Endometrial microvascular endothelial cells (primary cell): ENCODE measurements around the gene SNX12. TPM values are rescaled to one million over a fixed set of nuclear protein-coding genes. Genes with fewer than 3 reads are reported as not detected.
"Not testable (repeated sequence)": the region's sequence is repeated elsewhere in the genome, so short reads cannot be mapped to it uniquely, and the experiment has no call there.

Experiments
- in situ Hi-C: cut with HindIII; loops from 2 replicates; pipeline ENCODE4 v1.10.0; 2017; ENCODE audit warnings: low sequenced_read_pairs, low pct_unique_long_range_greater_than_20kb; ENCODE audit errors: inconsistent ontology term
- total RNA-seq: library from RNA; depleted of rRNA; stranded (reverse); fragments of >200 nt; gene quantifications from one replicate; pipeline ENCODE4 v1.2.3, GENCODE V29; 2015; ENCODE audit errors: inconsistent ontology term

The SNX12 gene
- total RNA-seq, 1 donor from 2014 or later, result 79.9 TPM

- in situ Hi-C loops, result no loop called here
Observed at GRCh38 chrX:71095555-71095980, 27.4 kb upstream of the SNX12 start, which contains the start of gene FOXO4. FOXO4 (plus strand) TSS chrX:71095851; CDS start chrX:71096529, 678 bp downstream.

DNA sequence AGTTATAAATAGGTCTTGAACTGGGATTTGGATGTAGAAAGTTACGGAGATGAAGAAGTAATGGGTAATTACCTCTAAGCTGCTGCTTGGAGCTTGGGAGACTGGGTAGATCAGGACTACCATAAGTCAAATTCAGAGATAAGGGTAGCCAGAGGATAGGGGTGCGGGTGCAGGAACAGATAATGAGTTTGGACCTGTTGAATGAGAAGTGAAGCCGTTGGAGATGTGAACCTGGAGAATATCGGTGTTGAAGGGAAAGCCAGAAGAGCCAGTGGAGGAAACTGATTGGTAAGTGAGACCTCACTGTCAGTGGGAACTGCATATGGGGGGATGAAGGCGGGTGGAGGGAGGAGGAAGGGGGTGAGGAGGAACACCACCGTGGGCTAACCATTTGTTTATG is 26.9 kb upstream of the SNX12 start:
- in situ Hi-C loops, result no loop called here

DNA sequence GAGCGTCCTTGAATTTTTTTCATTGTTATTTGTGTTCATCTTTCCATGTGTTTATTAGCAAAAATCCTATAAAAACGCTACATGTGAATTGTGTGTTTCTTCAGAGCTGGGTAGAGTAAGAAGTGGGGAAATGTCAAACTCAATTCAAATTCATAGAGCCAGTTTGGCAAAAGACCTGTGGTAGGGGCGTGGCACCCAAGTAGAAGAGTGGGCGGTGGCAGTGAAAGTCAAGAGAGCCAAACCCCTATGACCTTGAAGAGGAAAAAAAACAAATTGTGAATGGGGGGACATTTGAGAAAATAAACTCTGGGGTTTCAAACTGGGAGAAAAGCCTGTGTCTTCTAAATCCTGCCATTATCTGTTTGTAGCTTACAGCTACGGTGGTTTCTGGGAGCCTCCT is 23.1 kb upstream of the SNX12 start:
- in situ Hi-C loops, result no loop called here

GRCh38 chrX:71085900-71086299 is 17.8 kb upstream of the SNX12 start:
- in situ Hi-C loops, result no loop called here

GRCh38 chrX:71082822-71083221 is 14.7 kb upstream of the SNX12 start:
- in situ Hi-C loops, result no loop called here

DNA sequence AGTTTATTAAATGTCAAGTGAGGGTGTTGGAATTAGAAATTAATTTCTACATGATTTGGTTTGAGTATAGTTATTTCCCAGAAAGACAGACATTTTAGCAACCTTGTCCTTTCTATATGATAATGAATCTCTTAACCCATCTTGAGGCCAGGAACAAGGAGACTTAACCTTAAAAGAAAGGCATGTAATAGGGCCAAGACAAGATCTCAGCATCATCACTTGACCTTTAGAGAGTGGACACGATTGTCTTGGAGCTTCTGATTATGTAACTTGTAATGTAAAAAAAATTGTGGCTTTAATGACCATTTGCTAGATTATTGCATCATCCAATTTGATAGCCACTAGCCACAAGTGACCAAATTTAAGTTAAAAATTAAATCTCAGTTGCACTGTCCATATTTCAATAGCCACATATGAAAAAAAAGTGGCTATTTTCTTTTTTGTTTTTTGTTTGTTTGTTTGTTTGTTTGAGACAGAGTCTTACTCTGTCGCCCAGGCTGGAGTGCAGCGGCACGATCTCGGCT is 14.1 kb upstream of the SNX12 start:
- in situ Hi-C loops, result no loop called here

GRCh38 chrX:71081330-71082123 is 13.4 kb upstream of the SNX12 start:
- in situ Hi-C loops, result no loop called here

DNA sequence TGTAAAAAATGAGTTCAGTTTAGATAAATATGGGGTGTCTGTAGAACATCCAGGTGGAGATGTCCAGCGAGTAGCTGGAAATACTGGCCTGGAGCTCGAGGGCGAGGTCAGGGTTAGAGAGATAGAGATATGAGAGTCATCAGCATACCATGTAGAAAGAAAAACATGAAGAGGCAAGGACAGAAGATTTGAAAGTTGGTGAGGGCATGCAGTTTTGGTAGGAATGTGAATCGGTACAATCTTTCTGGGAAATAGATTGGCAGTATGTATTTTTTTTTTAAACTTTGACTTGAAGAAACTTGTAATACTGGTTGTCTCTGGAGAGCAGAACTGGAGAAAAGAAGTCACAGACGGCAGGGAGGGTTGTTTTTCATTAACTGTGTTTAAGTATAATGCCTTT is 2.4 kb upstream of the SNX12 start:
- in situ Hi-C loops, result no loop called here

GRCh38 chrX:71067712-71068043 is 456 bp downstream of the SNX12 start:
- in situ Hi-C loops, result no loop called here

DNA sequence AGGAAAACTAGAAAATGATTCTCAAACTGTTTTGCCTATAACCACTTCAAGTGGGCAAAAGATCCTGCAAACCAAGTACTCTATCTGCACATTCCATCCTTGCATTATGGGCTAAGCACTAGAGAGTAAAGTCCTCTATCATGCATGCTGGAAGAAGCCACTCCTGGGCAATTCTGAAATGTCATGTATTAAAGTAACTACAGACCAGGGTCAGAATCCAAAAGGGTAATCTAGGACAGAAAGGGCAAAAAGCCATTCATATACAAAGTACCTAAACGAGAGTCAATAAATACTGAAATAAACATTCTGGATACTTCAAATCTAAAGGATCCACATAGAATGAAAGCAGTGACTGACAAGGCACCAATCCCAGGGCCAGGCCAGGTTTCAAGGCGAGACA is 1.0 kb downstream of the SNX12 start:
- in situ Hi-C loops, result no loop called here

DNA sequence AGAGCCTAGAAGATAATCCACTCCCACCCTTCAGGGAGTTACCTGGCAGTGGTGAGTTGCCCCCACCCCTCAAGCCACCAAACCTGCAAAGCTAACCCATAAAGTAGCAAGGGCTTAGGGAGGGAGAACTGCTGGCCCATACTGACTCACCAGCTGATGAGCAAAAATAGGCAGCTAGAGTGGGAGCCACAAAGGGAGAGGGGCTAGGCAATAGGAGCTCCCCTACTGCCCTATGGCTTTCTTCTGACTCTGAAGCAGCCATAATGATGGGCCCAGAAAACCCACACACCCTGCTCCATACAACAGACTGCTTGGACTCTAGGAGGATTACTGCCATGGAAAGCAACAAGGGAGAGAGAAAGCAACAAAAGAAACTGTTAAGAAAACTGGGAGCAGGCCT is 8.0 kb downstream of the SNX12 start:
- in situ Hi-C loops, result no loop called here

GRCh38 chrX:71057848-71058530 is 10.1 kb downstream of the SNX12 start:
- in situ Hi-C loops, result no loop called here

- in situ Hi-C loops, result no loop called here
Observed at GRCh38 chrX:71056867-71057266, 11.3 kb downstream of the SNX12 start.

DNA sequence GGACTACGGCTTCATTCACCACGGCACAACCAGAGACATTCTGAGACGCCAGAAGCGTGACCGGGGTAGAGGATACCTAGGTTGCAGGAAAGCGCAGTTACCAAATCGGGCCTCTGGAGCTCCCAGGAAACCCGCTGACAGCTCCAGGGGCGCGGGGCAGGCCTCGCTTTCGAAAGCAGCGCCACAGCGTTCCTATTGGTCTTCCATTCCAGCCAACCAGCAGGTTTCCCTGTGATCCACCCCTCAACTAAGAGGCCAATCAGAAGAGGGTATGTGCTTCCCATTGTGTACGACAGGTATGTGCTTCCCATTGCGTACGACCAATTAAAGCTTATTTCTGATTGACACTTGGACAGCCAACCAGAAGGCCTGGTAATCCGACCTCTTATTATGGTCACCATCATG is 14.9 kb downstream of the SNX12 start:
- in situ Hi-C loops, result no loop called here

DNA sequence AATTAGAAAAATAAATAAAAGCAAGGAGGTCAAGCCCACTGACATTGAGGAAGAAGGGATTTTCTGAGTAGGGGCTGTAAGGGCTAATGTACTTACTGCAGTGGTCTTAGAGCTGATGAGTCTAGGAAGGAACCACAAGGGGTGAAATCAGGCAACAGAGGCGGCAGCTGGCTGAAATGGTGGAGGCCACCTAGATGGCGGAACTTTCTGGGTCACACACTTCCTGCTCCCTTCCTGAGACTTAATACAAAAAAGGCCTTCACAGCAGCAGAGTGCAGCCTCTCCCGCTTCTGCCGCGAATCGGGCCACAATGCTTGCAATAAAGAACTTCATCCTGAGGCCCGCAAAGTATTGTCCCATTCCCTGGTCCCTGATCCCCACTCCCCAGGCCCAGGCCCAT is 15.4 kb downstream of the SNX12 start:
- in situ Hi-C loops, result no loop called here

GRCh38 chrX:71047891-71048290 is 20.2 kb downstream of the SNX12 start:
- in situ Hi-C loops, result not testable (repeated sequence)

- in situ Hi-C loops, result no loop called here
Observed at GRCh38 chrX:71017396-71017939, 50.7 kb downstream of the SNX12 start.
